Osteocyte (in vitro differentiated cells): ENCODE results near the gene COL15A1. TPM values are rescaled to one million over a fixed set of nuclear protein-coding genes. Genes with fewer than 3 reads are reported as not detected.
A peak's percentile ranks its signal among the peaks of the same experiment; 100 is the strongest.

Experiments
- DNase-seq: peaks from one replicate; pipeline ENCODE4 v3.0.0; 2021; ENCODE audit warnings: mixed read lengths; ENCODE audit not compliant: unreplicated experiment; ENCODE audit errors: extremely low spot score
- H3K27ac Mint-ChIP-seq: one replicate; pipeline ENCODE4 v1.8.0; 2021; ENCODE audit warnings: mild to moderate bottlenecking, mixed read lengths; ENCODE audit not compliant: unreplicated experiment
- H3K27me3 Mint-ChIP-seq: one replicate; pipeline ENCODE4 v1.8.0; 2021; ENCODE audit warnings: mixed read lengths; ENCODE audit not compliant: unreplicated experiment
- H3K36me3 Mint-ChIP-seq: one replicate; pipeline ENCODE4 v1.8.0; 2021; ENCODE audit warnings: mixed read lengths; ENCODE audit not compliant: unreplicated experiment
- H3K4me1 Mint-ChIP-seq: one replicate; pipeline ENCODE4 v1.8.0; 2021; ENCODE audit warnings: mixed read lengths; ENCODE audit not compliant: unreplicated experiment
- H3K4me3 Mint-ChIP-seq: one replicate; pipeline ENCODE4 v1.8.0; 2021; ENCODE audit warnings: mild to moderate bottlenecking, moderate library complexity, mixed read lengths; ENCODE audit not compliant: unreplicated experiment
- H3K9me3 Mint-ChIP-seq: one replicate; pipeline ENCODE4 v1.8.0; 2021; ENCODE audit warnings: mixed read lengths; ENCODE audit not compliant: unreplicated experiment
- CTCF ChIP-seq: fragments of 200-600 bp; sonication (generic); IDR thresholded peaks from 2 replicates; pipeline ENCODE4 v1.5.0; 2021; ENCODE audit warnings: antibody characterized with exemption, mild to moderate bottlenecking, moderate library complexity
- total RNA-seq: library from RNA; stranded (reverse); gene quantifications from 2 replicates; pipeline ENCODE4 v1.2.1, GENCODE V29; 2021

COL15A1 gene
- total RNA-seq, 1 donor from 2014 or later, result 0.81 TPM

DNA sequence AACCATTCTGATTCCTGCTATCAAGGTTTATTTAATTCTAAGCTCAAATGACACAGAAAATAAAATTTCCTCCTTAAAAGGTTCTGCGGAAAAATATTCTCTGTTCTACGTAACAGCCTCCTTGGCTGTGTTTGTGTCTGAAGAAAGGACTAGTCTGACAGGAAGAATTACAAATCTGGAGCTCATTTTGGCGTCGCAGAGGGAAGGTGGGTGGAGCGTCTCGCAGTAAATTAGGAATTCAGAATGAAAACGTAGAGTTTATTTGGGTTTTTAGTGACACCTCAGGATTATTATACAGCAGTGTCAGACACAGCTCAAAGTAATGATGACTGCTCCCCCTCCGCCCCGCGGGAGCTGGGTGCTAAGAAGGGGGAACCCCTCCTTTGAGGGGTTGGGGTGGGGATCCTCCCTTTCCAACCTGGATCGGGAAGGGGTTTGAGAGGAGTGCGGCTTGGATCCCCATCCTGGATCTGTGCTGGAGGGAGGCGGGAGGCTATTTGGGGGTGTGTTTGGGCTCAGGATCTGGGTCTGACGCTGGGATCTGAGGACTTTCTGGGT lies 160.3 kb downstream of the COL15A1 start:
- no peaks in the 10 kb centered on the region for H3K27me3 Mint-ChIP-seq
- H3K4me1 Mint-ChIP-seq, result peaks cover 41% of the 10 kb centered on the region

DNA sequence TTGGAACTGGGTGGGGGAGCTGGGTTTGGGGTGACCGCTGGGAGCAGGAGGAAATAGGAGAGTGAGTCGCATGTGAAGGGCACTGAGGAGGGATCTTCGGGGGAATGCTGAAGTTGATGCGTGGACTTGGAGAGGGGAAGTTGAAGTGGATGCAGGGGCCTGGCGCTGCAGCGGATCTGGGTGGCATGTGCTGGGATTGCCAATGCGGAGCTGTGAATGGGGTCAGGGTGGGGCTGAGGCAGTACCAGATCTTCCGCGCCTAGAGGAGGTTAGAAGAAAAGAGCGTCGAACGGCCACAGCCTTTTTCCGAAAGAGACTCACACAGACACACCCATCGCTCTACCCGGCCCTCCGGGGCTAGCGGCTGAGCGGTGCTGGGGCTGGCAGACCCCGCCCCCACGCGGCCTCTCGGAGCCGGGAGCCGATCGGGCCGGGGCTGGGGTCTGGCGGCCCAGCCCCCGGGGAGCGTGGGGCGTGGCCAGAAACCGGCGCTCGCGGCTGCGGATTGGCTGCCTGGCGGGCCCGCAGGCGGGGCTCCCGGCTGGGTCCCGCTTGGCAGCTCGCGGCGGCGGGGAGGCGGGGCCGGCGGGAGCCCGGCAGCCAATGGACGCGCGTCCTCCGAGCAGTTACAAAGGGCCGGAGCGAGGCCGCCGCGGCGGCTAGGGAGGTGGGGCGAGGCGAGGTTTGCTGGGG lies 160.9 kb downstream of the COL15A1 start, which contains the start of gene TGFBR1:
TSS of gene TGFBR1 (plus strand) at position 655 of the 693 bp plus-strand sequence. CDS start 93 bp downstream, outside the sequence.
- H3K27ac Mint-ChIP-seq, result peak within 1 kb of the TSS; percentile 89
- peaks cover 2% of the 10 kb centered on the region for H3K36me3 Mint-ChIP-seq
- no peaks in the 10 kb centered on the region for H3K27me3 Mint-ChIP-seq

More for the DNA sequence above, 160.3 kb downstream of the COL15A1 start:
- no peak for DNase-seq
- no peak for TF ChIP-seq CTCF
- peaks cover 2% of the 10 kb centered on the region for H3K36me3 Mint-ChIP-seq
- peak overlapping the region; percentile 74 for H3K27ac Mint-ChIP-seq
- peaks cover 8% of the 10 kb centered on the region for H3K9me3 Mint-ChIP-seq
- peak overlapping the region; percentile 82 for H3K4me3 Mint-ChIP-seq

DNA sequence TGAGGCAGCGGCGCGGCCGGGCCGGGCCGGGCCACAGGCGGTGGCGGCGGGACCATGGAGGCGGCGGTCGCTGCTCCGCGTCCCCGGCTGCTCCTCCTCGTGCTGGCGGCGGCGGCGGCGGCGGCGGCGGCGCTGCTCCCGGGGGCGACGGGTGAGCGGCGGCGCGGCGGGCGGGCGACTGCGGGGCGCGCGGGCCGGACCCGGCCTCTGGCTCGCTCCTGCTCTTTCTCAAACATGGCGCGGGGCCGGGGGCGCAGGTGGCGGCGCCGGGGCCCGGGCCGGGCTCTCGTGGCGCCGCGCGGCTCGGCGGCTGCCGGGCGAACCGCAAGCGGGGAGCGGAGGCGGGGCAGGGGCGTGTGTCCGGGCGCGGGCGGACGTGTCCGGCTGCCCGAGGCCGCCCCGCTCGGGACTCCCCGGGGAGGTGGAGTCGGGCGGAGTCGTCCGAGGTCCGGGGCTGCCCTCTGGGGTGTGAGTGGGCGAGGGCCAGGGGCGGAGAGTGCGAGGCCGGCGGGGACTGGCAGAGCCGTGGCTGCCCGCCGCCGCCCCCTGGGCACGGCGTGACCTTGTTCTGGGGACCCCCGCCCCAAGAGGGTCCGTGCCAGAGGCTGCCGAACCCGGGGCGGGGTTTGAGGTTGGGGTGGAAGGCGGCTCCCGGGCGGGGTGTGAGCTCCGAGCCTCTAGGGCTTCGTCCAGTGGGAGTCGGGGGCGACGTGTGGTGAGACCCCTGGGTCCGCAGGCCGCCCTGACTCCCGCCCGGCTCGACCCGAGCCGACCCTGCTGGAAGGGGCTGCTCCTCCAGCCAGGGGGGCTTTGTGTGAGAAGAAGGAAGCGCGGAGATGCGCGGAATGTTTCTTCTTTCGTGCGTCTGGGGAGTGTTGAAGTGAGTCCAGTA lies 161.7 kb downstream of the COL15A1 start:
- DNase-seq, result peak; percentile 92
- Mint-ChIP-seq H3K4me3 (peak overlapping the region; percentile 82), H3K27ac (peak overlapping the region; percentile 89), H3K4me1 (peaks cover 51% of the 10 kb centered on the region), H3K27me3 (no peaks in the 10 kb centered on the region), H3K9me3 (no peaks in the 10 kb centered on the region), H3K36me3 (no peaks in the 10 kb centered on the region)
- TF ChIP-seq CTCF, result no peak

More for the DNA sequence above, 160.9 kb downstream of the COL15A1 start, which contains the start of gene TGFBR1:
- TF ChIP-seq CTCF, result peak; percentile 30
- peak within 1 kb of the TSS; percentile 82 for H3K4me3 Mint-ChIP-seq
- peak; percentile 98 for DNase-seq
- peaks cover 46% of the 10 kb centered on the region for H3K4me1 Mint-ChIP-seq
- H3K9me3 Mint-ChIP-seq, result peaks cover 3% of the 10 kb centered on the region

DNA sequence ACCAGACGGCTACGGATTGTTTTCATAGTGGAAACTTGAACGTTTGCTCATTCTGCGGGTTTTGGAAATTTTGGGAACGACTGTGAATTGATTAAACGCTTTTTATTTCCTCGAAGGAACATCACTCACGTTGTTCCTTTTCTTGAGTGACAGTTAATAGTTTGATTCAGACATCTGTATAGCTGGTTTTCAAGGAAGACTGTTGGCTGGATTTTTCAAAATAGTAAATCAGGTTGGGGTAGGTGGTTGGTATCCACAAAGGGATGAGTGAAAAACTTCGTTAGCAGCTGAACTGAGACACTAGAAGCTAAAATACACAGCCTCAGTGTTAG lies 162.3 kb downstream of the COL15A1 start:
- TF ChIP-seq CTCF, result no peak
- peaks cover 51% of the 10 kb centered on the region for H3K4me1 Mint-ChIP-seq
- H3K36me3 Mint-ChIP-seq, result peaks cover 2% of the 10 kb centered on the region
- no peak for DNase-seq
- peak overlapping the region; percentile 89 for H3K27ac Mint-ChIP-seq
- no peaks in the 10 kb centered on the region for H3K9me3 Mint-ChIP-seq
- H3K4me3 Mint-ChIP-seq, result peak overlapping the region; percentile 82
- H3K27me3 Mint-ChIP-seq, result no peaks in the 10 kb centered on the region

DNA sequence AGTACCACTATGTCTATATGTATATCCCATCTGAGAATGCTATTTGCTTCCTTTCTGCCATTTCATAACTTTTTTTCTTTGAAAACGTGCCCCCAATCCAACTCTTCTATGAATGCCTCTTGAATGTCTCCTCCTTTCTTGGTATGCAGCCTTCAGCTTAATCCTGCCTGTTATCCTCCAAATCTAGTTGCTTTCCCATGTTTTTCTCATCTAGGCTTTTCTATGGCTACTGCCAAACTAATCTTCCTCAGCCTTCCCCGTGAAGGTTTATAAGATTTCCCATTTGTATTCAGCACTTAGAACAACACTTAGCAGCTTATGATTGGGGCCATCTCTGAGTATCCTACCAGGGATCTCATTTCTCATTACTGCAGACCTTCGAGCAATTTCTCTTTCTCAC lies 163.7 kb downstream of the COL15A1 start:
- Mint-ChIP-seq H3K36me3 (peaks cover 2% of the 10 kb centered on the region), H3K4me3 (peak overlapping the region; percentile 21), H3K9me3 (no peaks in the 10 kb centered on the region), H3K27ac (peak overlapping the region; percentile 47), H3K27me3 (no peaks in the 10 kb centered on the region), H3K4me1 (peaks cover 52% of the 10 kb centered on the region)
- TF ChIP-seq CTCF, result no peak
- no peak for DNase-seq
